ENCODE results near the gene VWA5B2. TPM values are rescaled to one million over a fixed set of nuclear protein-coding genes. Genes with fewer than 3 reads are reported as not detected.

Gene VWA5B2
- total RNA-seq, 1 experiment from 2014 or later = 10.6 TPM

DNA sequence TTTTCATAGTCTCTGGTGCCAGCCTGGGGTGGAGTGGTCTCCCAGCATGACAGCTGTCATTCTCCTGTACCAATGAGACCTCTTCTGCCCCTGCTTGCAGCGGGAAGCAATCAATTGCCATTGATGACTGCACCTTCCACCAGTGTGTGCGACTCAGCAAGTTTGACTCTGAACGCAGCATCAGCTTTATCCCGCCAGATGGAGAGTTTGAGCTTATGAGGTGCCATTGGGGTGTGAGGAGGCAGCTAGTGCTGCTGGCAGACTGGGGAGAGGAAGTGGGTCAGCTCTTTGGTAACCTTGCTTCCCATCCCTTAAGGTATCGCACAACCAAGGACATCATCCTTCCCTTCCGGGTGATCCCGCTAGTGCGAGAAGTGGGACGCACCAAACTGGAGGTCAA is 47.8 kb upstream of the VWA5B2 start:
- Histone ChIP-seq H3K27me3 (ENCODE audit: insufficient read depth, low read length) (no peaks in the 10 kb centered on the region), H4K20me1 (ENCODE audit: insufficient read depth) (no peaks in the 10 kb centered on the region), H3K9me2 (ENCODE audit: insufficient read depth) (no peaks in the 10 kb centered on the region), H3K4me2 (ENCODE audit: low read length) (no peak overlapping the region), H3K27ac (ENCODE audit: low read depth, low read length) (no peak overlapping the region), H3K79me2 (ENCODE audit: insufficient read depth, low read length) (peaks cover 38% of the 10 kb centered on the region), H3K9me3 (ENCODE audit: control insufficient read depth in 1 of 2, insufficient read depth in 1 of 2, low read depth in 1 of 2, low read length in 2 of 2) (no peaks in the 10 kb centered on the region), H2AFZ (ENCODE audit: low read depth, low read length, poor library complexity, severe bottlenecking) (no peak overlapping the region), H3K4me1 (ENCODE audit: control insufficient read depth in 1 of 2, insufficient read depth in 2 of 2, low read length in 2 of 2) (peaks cover 10 to 23% of the 10 kb centered on the region in 2 experiments), H3K9ac (ENCODE audit: low read length) (no peak overlapping the region), H3K36me3 (ENCODE audit: control insufficient read depth in 1 of 2, insufficient read depth in 2 of 2, low read length in 2 of 2) (peaks cover 52 to 74% of the 10 kb centered on the region in 2 experiments), H3K4me3 (replicated peaks in 1 of 2; ENCODE audit: low read depth in 1 of 2, low read length in 2 of 2) (no peak overlapping the region)
- no TSS peak for BruUV-seq (replicated peaks)
- CTCF ChIA-PET = no interaction called here
- POLR2A ChIA-PET = interaction anchor here (2.0 kb wide), 1 partner anchor 47 kb away, joined by 4 read pairs; the partner anchor contains the start of gene EIF2B5
- TF ChIP-seq CEBPB (IDR thresholded peaks at IDR 0.05; ENCODE audit: low read depth) (no peak), JUND (IDR thresholded peaks at IDR 0.05) (no peak), CBX3 (IDR thresholded peaks at IDR 0.05; ENCODE audit: low read depth) (no peak)
- RAD21 ChIA-PET (ENCODE audit: low non-redundant PET in 1 of 2, low total read pairs in 2 of 2, uncharacterized antibody in 2 of 2, unreplicated experiment in 2 of 2) = no interaction called here
- DNase-seq (ENCODE audit: low read depth, low spot score) (no peak), ATAC-seq (no peak)
- intact Hi-C loops (cut with micrococcal nuclease) = no loop called here

DNA sequence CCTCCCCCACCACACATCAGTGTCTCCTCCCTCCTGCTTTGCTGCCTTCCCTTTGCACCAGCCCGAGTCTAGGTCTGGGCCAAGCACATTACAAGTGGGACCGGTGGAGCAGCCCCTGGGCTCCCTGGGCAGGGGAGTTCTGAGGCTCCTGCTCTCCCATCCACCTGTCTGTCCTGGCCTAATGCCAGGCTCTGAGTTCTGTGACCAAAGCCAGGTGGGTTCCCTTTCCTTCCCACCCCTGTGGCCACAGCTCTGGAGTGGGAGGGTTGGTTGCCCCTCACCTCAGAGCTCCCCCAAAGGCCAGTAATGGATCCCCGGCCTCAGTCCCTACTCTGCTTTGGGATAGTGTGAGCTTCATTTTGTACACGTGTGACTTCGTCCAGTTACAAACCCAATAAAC is 45.7 kb upstream of the VWA5B2 start:
- no peak for ATAC-seq
- Histone ChIP-seq H3K4me2 (ENCODE audit: low read length) (no peak overlapping the region), H3K9ac (ENCODE audit: low read length) (no peak overlapping the region), H3K79me2 (ENCODE audit: insufficient read depth, low read length) (peaks cover 38% of the 10 kb centered on the region), H3K9me2 (ENCODE audit: insufficient read depth) (no peaks in the 10 kb centered on the region), H3K27ac (ENCODE audit: low read depth, low read length) (0 out of 2 replicates have a peak overlapping the region, but pooled peaks have one; percentile 8), H2AFZ (ENCODE audit: low read depth, low read length, poor library complexity, severe bottlenecking) (no peak overlapping the region), H3K9me3 (ENCODE audit: control insufficient read depth in 1 of 2, insufficient read depth in 1 of 2, low read depth in 1 of 2, low read length in 2 of 2) (no peaks in the 10 kb centered on the region), H3K4me3 (replicated peaks in 1 of 2; ENCODE audit: low read depth in 1 of 2, low read length in 2 of 2) (no peak overlapping the region), H3K36me3 (ENCODE audit: control insufficient read depth in 1 of 2, insufficient read depth in 2 of 2, low read length in 2 of 2) (peaks cover 55 to 64% of the 10 kb centered on the region in 2 experiments; a peak in 3 of 4 replicates), H3K27me3 (ENCODE audit: insufficient read depth, low read length) (no peaks in the 10 kb centered on the region), H3K4me1 (ENCODE audit: control insufficient read depth in 1 of 2, insufficient read depth in 2 of 2, low read length in 2 of 2) (peaks cover 6 to 20% of the 10 kb centered on the region in 2 experiments), H4K20me1 (ENCODE audit: insufficient read depth) (no peaks in the 10 kb centered on the region)
- ChIA-PET CTCF (interaction anchor here (1.8 kb wide), 1 partner anchor 44 kb away, joined by 7 read pairs; no protein-coding TSS in a partner anchor), RAD21 (ENCODE audit: low non-redundant PET in 1 of 2, low total read pairs in 2 of 2, uncharacterized antibody in 2 of 2, unreplicated experiment in 2 of 2) (no interaction called here), POLR2A (interaction anchor here (1.3 kb wide), 1 partner anchor 7 kb away, joined by 4 read pairs; no protein-coding TSS in a partner anchor)
- BruUV-seq (replicated peaks) = no TSS peak
- TF ChIP-seq POLR2AphosphoS5 (IDR thresholded peaks at IDR 0.05; ENCODE audit: low read depth, low read length) = no peak
- TF ChIP-seq EGR1 (IDR thresholded peaks at IDR 0.05; ENCODE audit: low read depth) = no peak
- no peak for TF ChIP-seq CBX3 (IDR thresholded peaks at IDR 0.05; ENCODE audit: low read depth)
- no peak for TF ChIP-seq ELF1 (IDR thresholded peaks at IDR 0.05; ENCODE audit: borderline replicate concordance, low read depth)
- TF ChIP-seq, protein P1, sequence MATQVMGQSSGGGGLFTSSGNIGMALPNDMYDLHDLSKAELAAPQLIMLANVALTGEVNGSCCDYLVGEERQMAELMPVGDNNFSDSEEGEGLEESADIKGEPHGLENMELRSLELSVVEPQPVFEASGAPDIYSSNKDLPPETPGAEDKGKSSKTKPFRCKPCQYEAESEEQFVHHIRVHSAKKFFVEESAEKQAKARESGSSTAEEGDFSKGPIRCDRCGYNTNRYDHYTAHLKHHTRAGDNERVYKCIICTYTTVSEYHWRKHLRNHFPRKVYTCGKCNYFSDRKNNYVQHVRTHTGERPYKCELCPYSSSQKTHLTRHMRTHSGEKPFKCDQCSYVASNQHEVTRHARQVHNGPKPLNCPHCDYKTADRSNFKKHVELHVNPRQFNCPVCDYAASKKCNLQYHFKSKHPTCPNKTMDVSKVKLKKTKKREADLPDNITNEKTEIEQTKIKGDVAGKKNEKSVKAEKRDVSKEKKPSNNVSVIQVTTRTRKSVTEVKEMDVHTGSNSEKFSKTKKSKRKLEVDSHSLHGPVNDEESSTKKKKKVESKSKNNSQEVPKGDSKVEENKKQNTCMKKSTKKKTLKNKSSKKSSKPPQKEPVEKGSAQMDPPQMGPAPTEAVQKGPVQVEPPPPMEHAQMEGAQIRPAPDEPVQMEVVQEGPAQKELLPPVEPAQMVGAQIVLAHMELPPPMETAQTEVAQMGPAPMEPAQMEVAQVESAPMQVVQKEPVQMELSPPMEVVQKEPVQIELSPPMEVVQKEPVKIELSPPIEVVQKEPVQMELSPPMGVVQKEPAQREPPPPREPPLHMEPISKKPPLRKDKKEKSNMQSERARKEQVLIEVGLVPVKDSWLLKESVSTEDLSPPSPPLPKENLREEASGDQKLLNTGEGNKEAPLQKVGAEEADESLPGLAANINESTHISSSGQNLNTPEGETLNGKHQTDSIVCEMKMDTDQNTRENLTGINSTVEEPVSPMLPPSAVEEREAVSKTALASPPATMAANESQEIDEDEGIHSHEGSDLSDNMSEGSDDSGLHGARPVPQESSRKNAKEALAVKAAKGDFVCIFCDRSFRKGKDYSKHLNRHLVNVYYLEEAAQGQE (IDR thresholded peaks at IDR 0.05; ENCODE audit: low read depth) = no peak
- no peak for TF ChIP-seq CEBPB (IDR thresholded peaks at IDR 0.05; ENCODE audit: low read depth)
- TF ChIP-seq, protein P2, sequence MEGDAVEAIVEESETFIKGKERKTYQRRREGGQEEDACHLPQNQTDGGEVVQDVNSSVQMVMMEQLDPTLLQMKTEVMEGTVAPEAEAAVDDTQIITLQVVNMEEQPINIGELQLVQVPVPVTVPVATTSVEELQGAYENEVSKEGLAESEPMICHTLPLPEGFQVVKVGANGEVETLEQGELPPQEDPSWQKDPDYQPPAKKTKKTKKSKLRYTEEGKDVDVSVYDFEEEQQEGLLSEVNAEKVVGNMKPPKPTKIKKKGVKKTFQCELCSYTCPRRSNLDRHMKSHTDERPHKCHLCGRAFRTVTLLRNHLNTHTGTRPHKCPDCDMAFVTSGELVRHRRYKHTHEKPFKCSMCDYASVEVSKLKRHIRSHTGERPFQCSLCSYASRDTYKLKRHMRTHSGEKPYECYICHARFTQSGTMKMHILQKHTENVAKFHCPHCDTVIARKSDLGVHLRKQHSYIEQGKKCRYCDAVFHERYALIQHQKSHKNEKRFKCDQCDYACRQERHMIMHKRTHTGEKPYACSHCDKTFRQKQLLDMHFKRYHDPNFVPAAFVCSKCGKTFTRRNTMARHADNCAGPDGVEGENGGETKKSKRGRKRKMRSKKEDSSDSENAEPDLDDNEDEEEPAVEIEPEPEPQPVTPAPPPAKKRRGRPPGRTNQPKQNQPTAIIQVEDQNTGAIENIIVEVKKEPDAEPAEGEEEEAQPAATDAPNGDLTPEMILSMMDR (IDR thresholded peaks at IDR 0.05 in 2 of 3, conservative IDR thresholded peaks at IDR 0.05 in 1 of 3; ENCODE audit: borderline replicate concordance in 1 of 3, insufficient read depth in 1 of 3, low read depth in 2 of 3, low read length in 2 of 3) = no peak
- TF ChIP-seq, protein P3, sequence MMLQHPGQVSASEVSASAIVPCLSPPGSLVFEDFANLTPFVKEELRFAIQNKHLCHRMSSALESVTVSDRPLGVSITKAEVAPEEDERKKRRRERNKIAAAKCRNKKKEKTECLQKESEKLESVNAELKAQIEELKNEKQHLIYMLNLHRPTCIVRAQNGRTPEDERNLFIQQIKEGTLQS (IDR thresholded peaks at IDR 0.05) = no peak
- no peak for TF ChIP-seq FOSL1 (IDR thresholded peaks at IDR 0.05; ENCODE audit: low read depth)
- no peak for DNase-seq (ENCODE audit: low read depth, low spot score)
- intact Hi-C loops (cut with micrococcal nuclease) = no loop called here
